Liver (tissue), 3 donors: ENCODE data around the gene ENOX1.

Source experiments
- EGR1 ChIP-seq, 2 donors: IDR thresholded peaks; 2 replicates each; pipeline ENCODE4 v1.6.1; 2016 to 2018; ENCODE audit warnings: antibody characterized with exemption in 2 of 2, low read depth in 2 of 2
- RAD21 ChIP-seq, 2 donors: IDR thresholded peaks; 2 replicates each; pipeline ENCODE4 v1.6.1; 2016; ENCODE audit warnings: antibody characterized with exemption in 2 of 2, mild to moderate bottlenecking in 2 of 2
- RXRA ChIP-seq, 2 donors: IDR thresholded peaks; 2 replicates each; pipeline ENCODE4 v1.6.1; 2017 to 2018; ENCODE audit warnings: antibody characterized with exemption in 2 of 2, mild to moderate bottlenecking in 1 of 2
- SP1 ChIP-seq: IDR thresholded peaks from 2 replicates; pipeline ENCODE4 v1.6.1; 2018; ENCODE audit warnings: antibody characterized with exemption, mild to moderate bottlenecking
- TF ChIP-seq, protein P1 (sequence below): fragments of 150-350 bp; IDR thresholded peaks from 2 replicates; pipeline ENCODE4 v1.5.1; 2017; ENCODE audit warnings: improper control_type of control experiment, low read depth, low read length; ENCODE audit not compliant: missing input control
- TF ChIP-seq, protein P2 (sequence below): IDR thresholded peaks from 2 replicates; pipeline ENCODE4 v1.6.1; 2016; ENCODE audit warnings: antibody characterized with exemption
- donor health status: healthy.
- donor health status: healthy.

DNA sequence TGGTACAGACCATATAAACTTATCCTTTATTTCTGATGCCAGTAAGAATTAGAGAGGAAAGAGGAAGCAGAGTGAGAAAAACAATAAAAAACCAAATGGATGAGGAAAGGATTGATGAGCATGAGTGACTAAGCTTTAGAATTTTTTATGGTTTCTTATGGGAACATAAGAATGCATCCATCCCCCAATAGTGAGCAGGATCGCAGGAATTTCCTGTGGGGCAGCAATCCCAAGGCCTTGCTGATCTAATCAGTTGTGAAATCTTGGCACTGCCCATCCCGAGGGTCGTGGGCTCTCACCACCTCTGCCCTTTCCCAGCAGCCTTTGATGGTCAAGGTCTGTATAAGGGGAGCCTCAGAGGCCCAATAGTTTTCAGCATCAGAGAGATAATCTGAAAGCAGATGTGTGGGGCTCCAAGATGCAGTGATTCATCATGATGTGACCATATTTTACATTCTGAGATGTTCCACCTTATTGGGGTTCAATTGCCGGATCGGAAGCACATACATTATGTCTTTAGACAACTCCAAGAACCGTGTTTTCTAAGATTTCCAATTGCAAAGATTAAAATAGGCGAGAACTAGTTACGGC, 541.3 kb downstream of the ENOX1 start:
- TF ChIP-seq, protein P1, sequence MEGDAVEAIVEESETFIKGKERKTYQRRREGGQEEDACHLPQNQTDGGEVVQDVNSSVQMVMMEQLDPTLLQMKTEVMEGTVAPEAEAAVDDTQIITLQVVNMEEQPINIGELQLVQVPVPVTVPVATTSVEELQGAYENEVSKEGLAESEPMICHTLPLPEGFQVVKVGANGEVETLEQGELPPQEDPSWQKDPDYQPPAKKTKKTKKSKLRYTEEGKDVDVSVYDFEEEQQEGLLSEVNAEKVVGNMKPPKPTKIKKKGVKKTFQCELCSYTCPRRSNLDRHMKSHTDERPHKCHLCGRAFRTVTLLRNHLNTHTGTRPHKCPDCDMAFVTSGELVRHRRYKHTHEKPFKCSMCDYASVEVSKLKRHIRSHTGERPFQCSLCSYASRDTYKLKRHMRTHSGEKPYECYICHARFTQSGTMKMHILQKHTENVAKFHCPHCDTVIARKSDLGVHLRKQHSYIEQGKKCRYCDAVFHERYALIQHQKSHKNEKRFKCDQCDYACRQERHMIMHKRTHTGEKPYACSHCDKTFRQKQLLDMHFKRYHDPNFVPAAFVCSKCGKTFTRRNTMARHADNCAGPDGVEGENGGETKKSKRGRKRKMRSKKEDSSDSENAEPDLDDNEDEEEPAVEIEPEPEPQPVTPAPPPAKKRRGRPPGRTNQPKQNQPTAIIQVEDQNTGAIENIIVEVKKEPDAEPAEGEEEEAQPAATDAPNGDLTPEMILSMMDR: no peak
- TF ChIP-seq EGR1 (IDR thresholded peaks at IDR 0.05; ENCODE audit: low read depth in 2 of 2) (no peak), SP1 (no peak), RXRA (IDR thresholded peaks at IDR 0.05) (no peak), RAD21 (IDR thresholded peaks at IDR 0.05) (no peak)
- TF ChIP-seq, protein P2, sequence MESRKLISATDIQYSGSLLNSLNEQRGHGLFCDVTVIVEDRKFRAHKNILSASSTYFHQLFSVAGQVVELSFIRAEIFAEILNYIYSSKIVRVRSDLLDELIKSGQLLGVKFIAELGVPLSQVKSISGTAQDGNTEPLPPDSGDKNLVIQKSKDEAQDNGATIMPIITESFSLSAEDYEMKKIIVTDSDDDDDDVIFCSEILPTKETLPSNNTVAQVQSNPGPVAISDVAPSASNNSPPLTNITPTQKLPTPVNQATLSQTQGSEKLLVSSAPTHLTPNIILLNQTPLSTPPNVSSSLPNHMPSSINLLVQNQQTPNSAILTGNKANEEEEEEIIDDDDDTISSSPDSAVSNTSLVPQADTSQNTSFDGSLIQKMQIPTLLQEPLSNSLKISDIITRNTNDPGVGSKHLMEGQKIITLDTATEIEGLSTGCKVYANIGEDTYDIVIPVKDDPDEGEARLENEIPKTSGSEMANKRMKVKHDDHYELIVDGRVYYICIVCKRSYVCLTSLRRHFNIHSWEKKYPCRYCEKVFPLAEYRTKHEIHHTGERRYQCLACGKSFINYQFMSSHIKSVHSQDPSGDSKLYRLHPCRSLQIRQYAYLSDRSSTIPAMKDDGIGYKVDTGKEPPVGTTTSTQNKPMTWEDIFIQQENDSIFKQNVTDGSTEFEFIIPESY: no peak
